CD14-positive monocyte (primary cell): ENCODE measurements around the gene ELF1. TPM values are rescaled to one million over a fixed set of nuclear protein-coding genes. Genes with fewer than 3 reads are reported as not detected.

Experiments
- DNase-seq, 3 donors: peaks; one replicate each; pipeline ENCODE4 v3.0.0-alpha.2; 2011 to 2022
- H2AFZ ChIP-seq: 2 replicates; pipeline ENCODE4 v1.6.0; 2012; ENCODE audit warnings: mild to moderate bottlenecking, low read depth, low read length, inconsistent platforms; ENCODE audit not compliant: insufficient read depth, poor library complexity, severe bottlenecking
- H3K27ac ChIP-seq, 2 donors: 1 replicate in 1 of 2; 2 replicates in 1 of 2; pipeline ENCODE4 v1.5.1; 2012 to 2013; ENCODE audit warnings: low read length in 2 of 2, control low read depth in 1 of 2, inconsistent platforms in 1 of 2, low read depth in 1 of 2, mild to moderate bottlenecking in 1 of 2
- H3K27me3 ChIP-seq, 2 donors: one replicate each; pipeline versions ENCODE4 v1.6.0 to v1.6.1; 2011 to 2013; ENCODE audit warnings: low read length in 2 of 2; ENCODE audit not compliant: control insufficient read depth in 2 of 2, insufficient read depth in 2 of 2
- H3K36me3 ChIP-seq, 2 donors: replicated peaks in 1 of 2; 1 replicate in 1 of 2; 2 replicates in 1 of 2; pipeline versions ENCODE4 v1.5.1 to v1.6.1; 2012 to 2013; ENCODE audit warnings: low read length in 2 of 2, control low read depth in 1 of 2, inconsistent platforms in 1 of 2, mild to moderate bottlenecking in 1 of 2; ENCODE audit not compliant: insufficient read depth in 2 of 2, control insufficient read depth in 1 of 2
- H3K4me1 ChIP-seq, 2 donors: 1 replicate in 1 of 2; 2 replicates in 1 of 2; pipeline versions ENCODE4 v1.5.1 to v1.6.1; 2012 to 2013; ENCODE audit warnings: low read length in 2 of 2, control low read depth in 1 of 2, inconsistent platforms in 1 of 2, mild to moderate bottlenecking in 1 of 2, moderate library complexity in 1 of 2; ENCODE audit not compliant: insufficient read depth in 2 of 2, control insufficient read depth in 1 of 2
- H3K4me2 ChIP-seq: replicated peaks from 2 replicates; pipeline ENCODE3; 2012; ENCODE audit warnings: low read length, moderate library complexity, mild to moderate bottlenecking; ENCODE audit not compliant: poor library complexity, severe bottlenecking; ENCODE audit errors: extremely low read depth
- H3K4me3 ChIP-seq, 3 experiments: fragments of 200-600 bp in 1 of 3; sonication (generic) in 1 of 3; replicated peaks in 1 of 3; 1 replicate in 2 of 3; 2 replicates in 1 of 3; pipeline ENCODE4 v1.5.1; 2011 to 2013; ENCODE audit warnings: low read length in 3 of 3, mild to moderate bottlenecking in 3 of 3, control low read depth in 2 of 3, low read depth in 2 of 3, inconsistent platforms in 1 of 3, moderate library complexity in 1 of 3
- H3K79me2 ChIP-seq: 2 replicates; pipeline ENCODE4 v1.6.0; 2012; ENCODE audit warnings: mild to moderate bottlenecking, control low read depth, inconsistent platforms, low read length, moderate library complexity; ENCODE audit not compliant: insufficient read depth
- H3K9ac ChIP-seq: 2 replicates; pipeline ENCODE4 v1.6.0; 2017; ENCODE audit warnings: low read length, mild to moderate bottlenecking; ENCODE audit not compliant: insufficient read depth, poor library complexity, severe bottlenecking
- H3K9me3 ChIP-seq, 2 donors: replicated peaks in 1 of 2; 1 replicate in 1 of 2; 2 replicates in 1 of 2; pipeline versions ENCODE4 v1.5.1 to v1.6.1; 2012 to 2013; ENCODE audit warnings: low read length in 2 of 2, control low read depth in 1 of 2; ENCODE audit not compliant: control insufficient read depth in 1 of 2, insufficient read depth in 1 of 2
- H4K20me1 ChIP-seq: 2 replicates; pipeline ENCODE4 v1.6.0; 2012; ENCODE audit warnings: mild to moderate bottlenecking, low read length, control low read depth, moderate library complexity; ENCODE audit not compliant: insufficient read depth
- H3K27ac Mint-ChIP-seq, 7 donors: one replicate each; pipeline ENCODE4 v1.8.0; 2020; ENCODE audit warnings: mild to moderate bottlenecking in 7 of 7, mixed read lengths in 7 of 7, moderate library complexity in 6 of 7, inconsistent platforms in 2 of 7
- H3K27me3 Mint-ChIP-seq, 3 donors: one replicate each; pipeline ENCODE4 v1.8.0; 2021 to 2022; ENCODE audit warnings: low read depth in 3 of 3, mild to moderate bottlenecking in 3 of 3, mixed read lengths in 3 of 3, moderate library complexity in 3 of 3, inconsistent platforms in 1 of 3
- H3K36me3 Mint-ChIP-seq, 2 donors: one replicate each; pipeline ENCODE4 v1.8.0; 2020; ENCODE audit warnings: mixed read lengths in 2 of 2, inconsistent platforms in 1 of 2, mild to moderate bottlenecking in 1 of 2
- H3K4me1 Mint-ChIP-seq: one replicate; pipeline ENCODE4 v1.8.0; 2020; ENCODE audit warnings: mild to moderate bottlenecking, mixed read lengths
- H3K4me3 Mint-ChIP-seq, 2 donors: one replicate each; pipeline ENCODE4 v1.8.0; 2020; ENCODE audit warnings: mild to moderate bottlenecking in 2 of 2, mixed read lengths in 2 of 2, moderate library complexity in 1 of 2
- H3K9me3 Mint-ChIP-seq, 7 donors: one replicate each; pipeline ENCODE4 v1.8.0; 2020 to 2022; ENCODE audit warnings: mixed read lengths in 7 of 7, mild to moderate bottlenecking in 6 of 7, moderate library complexity in 6 of 7, inconsistent platforms in 2 of 7
- CTCF ChIP-seq: fragments of 200-600 bp; IDR thresholded peaks from one replicate; pipeline ENCODE4 v1.8.0; 2022; ENCODE audit warnings: antibody characterized with exemption, mild to moderate bottlenecking
- WGBS: methylation state at CpG from one replicate; pipeline ENCODE4 v1.1.5; 2013; ENCODE audit warnings: missing lambda C conversion rate; ENCODE audit not compliant: insufficient coverage; 5-methylcytosine and 5-hydroxymethylcytosine counted together
- intact Hi-C, 2 donors: fragments of 100-400 bp; cut with micrococcal nuclease; formaldehyde crosslinking; loops; one replicate each; pipeline versions ENCODE4 v1.15.0 to v1.15.1; 2023
- polyA plus RNA-seq, 3 donors: library from polyadenylated mRNA; depleted of rRNA in 1 of 3; unstranded in 2 of 3; stranded (reverse) in 1 of 3; fragments of 300-500 nt in 2 of 3; fragments of >200 nt in 1 of 3; fragmentation: Illumina TruSeq in 2 of 3; gene quantifications; 1 replicate in 2 of 3; 2 replicates in 1 of 3; pipeline ENCODE4 v1.2.3, GENCODE V29; 2012 to 2021

The ELF1 gene
- polyA plus RNA-seq, 3 donors: 63.1 to 83.3 (median 83.3) TPM

- Histone ChIP-seq H3K27me3 (no peaks in the 10 kb centered on the region), H2AFZ (no peak overlapping the region), H3K27ac (peak overlapping the region in 1 of 2 donors; percentile 6), H3K4me1 (peaks cover 13 to 18% of the 10 kb centered on the region in 2 donors), H3K4me3 (no peak overlapping the region), H3K79me2 (peaks cover 95% of the 10 kb centered on the region), H3K36me3 (peaks cover 0 to 10% of the 10 kb centered on the region in 2 donors), H3K4me2 (no peak overlapping the region), H3K9ac (no peak overlapping the region), H3K9me3 (no peaks in the 10 kb centered on the region), H4K20me1 (peaks cover 32% of the 10 kb centered on the region)
- Mint-ChIP-seq H3K4me3 (no peak overlapping the region), H3K4me1 (peaks cover 27% of the 10 kb centered on the region), H3K9me3 (no peaks in the 10 kb centered on the region), H3K27ac (peak overlapping the region in 1 of 7 donors; percentile 37), H3K27me3 (no peaks in the 10 kb centered on the region), H3K36me3 (peaks cover 5 to 21% of the 10 kb centered on the region in 2 donors)
- TF ChIP-seq CTCF: no peak
- intact Hi-C loops: no loop called here
- 100% methylated on average over 1 of the region's 2 CpGs for WGBS
- DNase-seq: no peak
Measured at GRCh38 chr13:41028051-41028450, 8.9 kb upstream of the ELF1 start.

GRCh38 chr13:41026788-41027187 lies 7.7 kb upstream of the ELF1 start:
- no peak overlapping the region for H3K27ac Mint-ChIP-seq
- Histone ChIP-seq H3K27me3 (no peaks in the 10 kb centered on the region), H3K79me2 (peaks cover 99% of the 10 kb centered on the region), H3K4me1 (peaks cover 6 to 10% of the 10 kb centered on the region in 2 donors), H3K27ac (no peak overlapping the region), H3K36me3 (peaks cover 0 to 10% of the 10 kb centered on the region in 2 donors), H3K9ac (no peak overlapping the region), H2AFZ (no peak overlapping the region), H3K4me2 (no peak overlapping the region), H3K4me3 (no peak overlapping the region), H3K9me3 (no peaks in the 10 kb centered on the region), H4K20me1 (peaks cover 32% of the 10 kb centered on the region)
- H3K4me3 Mint-ChIP-seq: no peak overlapping the region
- peaks cover 10 to 21% of the 10 kb centered on the region in 2 donors for H3K36me3 Mint-ChIP-seq
- intact Hi-C loops: no loop called here
- H3K9me3 Mint-ChIP-seq: no peaks in the 10 kb centered on the region
- 100% methylated on average over 6 of the region's 8 CpGs for WGBS
- H3K4me1 Mint-ChIP-seq: peaks cover 22% of the 10 kb centered on the region
- no peak for TF ChIP-seq CTCF
- H3K27me3 Mint-ChIP-seq: no peaks in the 10 kb centered on the region
- DNase-seq: no peak
